A549 (cell line): ENCODE measurements around the gene RPL7L1. TPM values are rescaled to one million over a fixed set of nuclear protein-coding genes. Genes with fewer than 3 reads are reported as not detected.

Experiments used
- ATAC-seq, 2 experiments: fragments of 200-7000 bp in 1 of 2; fragments of >200 bp in 1 of 2; cut with Nextera tagmentation in 1 of 2; cut with Tn5 transposase in 1 of 2; 3 replicates each; pipeline versions ENCODE4 v1.8.0 to v1.9.1; 2018 to 2020; ENCODE audit warnings: mild to moderate bottlenecking in 1 of 2, moderate library complexity in 1 of 2
- CTCF ChIA-PET: fragments of 300-600 bp; sonication (Branson Sonifier 250); formaldehyde crosslinking; extraction: SDS; loops from one replicate; lab custom pipeline; 2021; ENCODE audit warnings: antibody characterized with exemption, inconsistent platforms; lab: Yijun Ruan, JAX
- POLR2A ChIA-PET: fragments of 350-600 bp; formaldehyde crosslinking; extraction: SDS; loops from one replicate; lab custom pipeline; 2021; ENCODE audit warnings: antibody characterized with exemption, inconsistent platforms; lab: Yijun Ruan, JAX
- DNase-seq, 2 experiments: peaks; one replicate each; pipeline versions ENCODE4 v3.0.0 to v3.0.0-alpha.2; 2011 to 2016; ENCODE audit warnings: low read depth in 1 of 2, low spot score in 1 of 2
- FAIRE-seq: peaks from 2 replicates; lab custom pipeline; 2011; peaks lifted over from hg19 to GRCh38; lab: Jason Lieb, UNC
- H3K27ac ChIP-seq, 2 experiments: fragments of >200 bp; sonication (Bioruptor Twin); formaldehyde crosslinking; 3 replicates each; pipeline ENCODE4 v1.5.1; 2016 to 2017
- H3K4me1 ChIP-seq: fragments of >200 bp; sonication (Bioruptor Twin); formaldehyde crosslinking; 3 replicates; pipeline ENCODE4 v1.6.1; 2016
- H3K4me2 ChIP-seq: fragments of >200 bp; sonication (Bioruptor Twin); formaldehyde crosslinking; 3 replicates; pipeline ENCODE4 v1.6.1; 2016
- H3K4me3 ChIP-seq: fragments of >200 bp; sonication (Bioruptor Twin); formaldehyde crosslinking; 3 replicates; pipeline ENCODE4 v1.5.1; 2016
- H3K9me3 ChIP-seq: fragments of >200 bp; sonication (Bioruptor Twin); formaldehyde crosslinking; 3 replicates; pipeline ENCODE4 v1.6.1; 2016
- CHD4 ChIP-seq: fragments of 200-600 bp; sonication (generic); IDR thresholded peaks from 2 replicates; pipeline ENCODE4 v1.6.1; 2016; ENCODE audit warnings: antibody characterized with exemption, mild to moderate bottlenecking, borderline replicate concordance
- EHF ChIP-seq: fragments of 250-450 bp; sonication (Bioruptor Pico); IDR thresholded peaks from 2 replicates; pipeline ENCODE4 v1.5.0; 2020; ENCODE audit warnings: mild to moderate bottlenecking
- EP300 ChIP-seq, 2 experiments: fragments of >200 bp; sonication (Bioruptor Twin); formaldehyde crosslinking; IDR thresholded peaks; 2 replicates in 1 of 2; 3 replicates in 1 of 2; pipeline ENCODE4 v1.6.1; 2016 to 2017
- FOXS1 ChIP-seq: fragments of 250-450 bp; sonication (Bioruptor Pico); IDR thresholded peaks from 2 replicates; pipeline ENCODE4 v1.5.0; 2020; ENCODE audit warnings: mild to moderate bottlenecking, moderate library complexity
- GATA3 ChIP-seq: IDR thresholded peaks from 2 replicates; pipeline ENCODE4 v1.6.1; 2012; ENCODE audit warnings: borderline replicate concordance
- HDAC2 ChIP-seq: fragments of 200-600 bp; sonication (generic); IDR thresholded peaks from 2 replicates; pipeline ENCODE4 v1.6.1; 2016
- HEYL ChIP-seq: fragments of 250-450 bp; sonication (Bioruptor Pico); IDR thresholded peaks from 2 replicates; pipeline ENCODE4 v1.8.0; 2021; ENCODE audit warnings: mild to moderate bottlenecking, moderate library complexity
- HOXB13 ChIP-seq: fragments of 250-450 bp; sonication (Bioruptor Pico); IDR thresholded peaks from 2 replicates; pipeline ENCODE4 v1.5.0; 2020; ENCODE audit warnings: low read depth, mild to moderate bottlenecking, moderate library complexity
- JUN ChIP-seq, 2 experiments: fragments of >200 bp; sonication (Bioruptor Twin); formaldehyde crosslinking; IDR thresholded peaks; 2 replicates in 1 of 2; 3 replicates in 1 of 2; pipeline ENCODE4 v1.6.1; 2016 to 2017
- MAFK ChIP-seq: fragments of 450-650 bp; IDR thresholded peaks from 2 replicates; pipeline ENCODE4 v1.6.1; 2014; ENCODE audit not compliant: partially characterized antibody
- MAZ ChIP-seq: fragments of 150-350 bp; IDR thresholded peaks from 2 replicates; pipeline ENCODE4 v1.6.1; 2014; ENCODE audit warnings: antibody characterized with exemption, low read depth, low read length, borderline replicate concordance
- MYC ChIP-seq: IDR thresholded peaks from 2 replicates; pipeline ENCODE4 v1.6.1; 2012; ENCODE audit warnings: mild to moderate bottlenecking, inconsistent platforms, low read length, improper control_type of control experiment, borderline replicate concordance
- RARB ChIP-seq: fragments of 250-450 bp; sonication (Bioruptor Pico); IDR thresholded peaks from 2 replicates; pipeline ENCODE4 v1.8.0; 2021; ENCODE audit warnings: mild to moderate bottlenecking, moderate library complexity
- RNF2 ChIP-seq: fragments of 200-600 bp; sonication (generic); IDR thresholded peaks from 2 replicates; pipeline ENCODE4 v1.6.1; 2016; ENCODE audit warnings: low read depth, mild to moderate bottlenecking, antibody characterized with exemption, moderate library complexity, borderline replicate concordance
- SREBF2 ChIP-seq: fragments of 450-650 bp; IDR thresholded peaks from 2 replicates; pipeline ENCODE4 v1.6.1; 2014; ENCODE audit warnings: mild to moderate bottlenecking, moderate library complexity
- ZC3H11A ChIP-seq: fragments of 450-650 bp; IDR thresholded peaks from 2 replicates; pipeline ENCODE4 v1.6.1; 2014; ENCODE audit warnings: antibody characterized with exemption, mild to moderate bottlenecking
- WGBS: methylation state at CpG from one replicate; pipeline ENCODE4 v1.1.6; 2017; ENCODE audit errors: missing lambda C conversion rate; 5-methylcytosine and 5-hydroxymethylcytosine counted together
- polyA plus RNA-seq, 4 experiments: library from polyadenylated mRNA; depleted of rRNA in 3 of 4; stranded (reverse); fragments of >200 nt; fragmentation: RNase III in 1 of 4; extraction: RNeasy Plus Mini Kit Qiagen cat#74134 plus additional on column Dnase treatment in 1 of 4; gene quantifications; 2 replicates in 3 of 4; 3 replicates in 1 of 4; pipeline ENCODE4 v1.2.3, GENCODE V29; 2011 to 2017
- TF ChIP-seq, protein P1 (sequence below): fragments of 150-350 bp; IDR thresholded peaks from 2 replicates; pipeline ENCODE4 v1.6.1; 2014; ENCODE audit warnings: low read depth, mild to moderate bottlenecking, low read length
- TF ChIP-seq, protein P2 (sequence below): fragments of 450-650 bp; IDR thresholded peaks from 2 replicates; pipeline ENCODE4 v1.6.1; 2014; ENCODE audit warnings: antibody characterized with exemption
- TF ChIP-seq, protein P3 (sequence below): fragments of 200-600 bp; sonication (generic); IDR thresholded peaks from 2 replicates; pipeline ENCODE4 v1.6.1; 2016; ENCODE audit warnings: antibody characterized with exemption, mild to moderate bottlenecking, moderate library complexity
- TF ChIP-seq, protein P4 (sequence below): fragments of >200 bp; sonication (Bioruptor Twin); formaldehyde crosslinking; IDR thresholded peaks from 3 replicates; pipeline ENCODE4 v1.5.1; 2016
- TF ChIP-seq, protein P5 (sequence below): IDR thresholded peaks from 2 replicates; pipeline ENCODE4 v1.6.1; 2012
- TF ChIP-seq, protein P6 (sequence below): fragments of 250-450 bp; sonication (Bioruptor Pico); IDR thresholded peaks from 2 replicates; pipeline ENCODE4 v1.5.0; 2021; ENCODE audit warnings: mild to moderate bottlenecking, moderate library complexity, borderline replicate concordance

The RPL7L1 gene
- polyA plus RNA-seq, 2 of the 4 experiments (the other 2 are of a cell fraction) = 46.4 to 84.1 TPM

DNA sequence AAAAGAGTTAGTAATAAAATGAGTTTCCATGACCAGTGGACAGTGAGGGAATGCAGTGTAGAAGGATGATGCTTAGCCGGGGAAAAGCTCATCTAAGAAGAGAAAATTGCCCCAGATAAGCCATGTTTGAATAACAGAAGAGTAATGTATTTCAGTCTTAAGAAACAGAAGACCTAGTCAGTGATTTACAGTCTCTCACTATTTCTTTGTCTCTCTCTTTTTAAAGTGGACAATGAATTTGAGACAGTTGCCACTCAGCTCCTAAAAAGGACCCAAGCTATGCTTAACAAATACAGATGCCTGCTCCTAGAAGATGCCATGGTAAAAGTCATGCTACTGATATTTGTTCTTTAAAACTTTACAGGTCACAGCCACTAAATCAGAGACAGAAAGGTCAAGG, 19.4 kb upstream of the RPL7L1 start:
- FAIRE-seq = no peak
- Histone ChIP-seq H3K4me2 (no peak overlapping the region), H3K9me3 (no peaks in the 10 kb centered on the region), H3K4me1 (no peaks in the 10 kb centered on the region), H3K4me3 (no peak overlapping the region), H3K27ac (no peak overlapping the region)
- 96% methylated on average over 1 of the region's 1 CpG for WGBS
- ATAC-seq = no peak
- no peak for DNase-seq
- CTCF ChIA-PET = interaction anchor here (1.1 kb wide), 1 partner anchor 13 kb away, joined by 3 read pairs; no protein-coding TSS in a partner anchor
- TF ChIP-seq, protein P1, sequence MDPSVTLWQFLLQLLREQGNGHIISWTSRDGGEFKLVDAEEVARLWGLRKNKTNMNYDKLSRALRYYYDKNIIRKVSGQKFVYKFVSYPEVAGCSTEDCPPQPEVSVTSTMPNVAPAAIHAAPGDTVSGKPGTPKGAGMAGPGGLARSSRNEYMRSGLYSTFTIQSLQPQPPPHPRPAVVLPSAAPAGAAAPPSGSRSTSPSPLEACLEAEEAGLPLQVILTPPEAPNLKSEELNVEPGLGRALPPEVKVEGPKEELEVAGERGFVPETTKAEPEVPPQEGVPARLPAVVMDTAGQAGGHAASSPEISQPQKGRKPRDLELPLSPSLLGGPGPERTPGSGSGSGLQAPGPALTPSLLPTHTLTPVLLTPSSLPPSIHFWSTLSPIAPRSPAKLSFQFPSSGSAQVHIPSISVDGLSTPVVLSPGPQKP = no peak
- no peak for TF ChIP-seq HOXB13
- no peak for TF ChIP-seq MYC
- TF ChIP-seq, protein P2, sequence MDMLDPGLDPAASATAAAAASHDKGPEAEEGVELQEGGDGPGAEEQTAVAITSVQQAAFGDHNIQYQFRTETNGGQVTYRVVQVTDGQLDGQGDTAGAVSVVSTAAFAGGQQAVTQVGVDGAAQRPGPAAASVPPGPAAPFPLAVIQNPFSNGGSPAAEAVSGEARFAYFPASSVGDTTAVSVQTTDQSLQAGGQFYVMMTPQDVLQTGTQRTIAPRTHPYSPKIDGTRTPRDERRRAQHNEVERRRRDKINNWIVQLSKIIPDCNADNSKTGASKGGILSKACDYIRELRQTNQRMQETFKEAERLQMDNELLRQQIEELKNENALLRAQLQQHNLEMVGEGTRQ = no peak
- TF ChIP-seq SREBF2 = no peak
- TF ChIP-seq EHF (CRISPR knock-in tag) = no peak
- TF ChIP-seq, protein P3, sequence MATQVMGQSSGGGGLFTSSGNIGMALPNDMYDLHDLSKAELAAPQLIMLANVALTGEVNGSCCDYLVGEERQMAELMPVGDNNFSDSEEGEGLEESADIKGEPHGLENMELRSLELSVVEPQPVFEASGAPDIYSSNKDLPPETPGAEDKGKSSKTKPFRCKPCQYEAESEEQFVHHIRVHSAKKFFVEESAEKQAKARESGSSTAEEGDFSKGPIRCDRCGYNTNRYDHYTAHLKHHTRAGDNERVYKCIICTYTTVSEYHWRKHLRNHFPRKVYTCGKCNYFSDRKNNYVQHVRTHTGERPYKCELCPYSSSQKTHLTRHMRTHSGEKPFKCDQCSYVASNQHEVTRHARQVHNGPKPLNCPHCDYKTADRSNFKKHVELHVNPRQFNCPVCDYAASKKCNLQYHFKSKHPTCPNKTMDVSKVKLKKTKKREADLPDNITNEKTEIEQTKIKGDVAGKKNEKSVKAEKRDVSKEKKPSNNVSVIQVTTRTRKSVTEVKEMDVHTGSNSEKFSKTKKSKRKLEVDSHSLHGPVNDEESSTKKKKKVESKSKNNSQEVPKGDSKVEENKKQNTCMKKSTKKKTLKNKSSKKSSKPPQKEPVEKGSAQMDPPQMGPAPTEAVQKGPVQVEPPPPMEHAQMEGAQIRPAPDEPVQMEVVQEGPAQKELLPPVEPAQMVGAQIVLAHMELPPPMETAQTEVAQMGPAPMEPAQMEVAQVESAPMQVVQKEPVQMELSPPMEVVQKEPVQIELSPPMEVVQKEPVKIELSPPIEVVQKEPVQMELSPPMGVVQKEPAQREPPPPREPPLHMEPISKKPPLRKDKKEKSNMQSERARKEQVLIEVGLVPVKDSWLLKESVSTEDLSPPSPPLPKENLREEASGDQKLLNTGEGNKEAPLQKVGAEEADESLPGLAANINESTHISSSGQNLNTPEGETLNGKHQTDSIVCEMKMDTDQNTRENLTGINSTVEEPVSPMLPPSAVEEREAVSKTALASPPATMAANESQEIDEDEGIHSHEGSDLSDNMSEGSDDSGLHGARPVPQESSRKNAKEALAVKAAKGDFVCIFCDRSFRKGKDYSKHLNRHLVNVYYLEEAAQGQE = no peak
- TF ChIP-seq RARB (CRISPR knock-in tag) = no peak
- TF ChIP-seq RNF2 = no peak
- TF ChIP-seq, protein P4, sequence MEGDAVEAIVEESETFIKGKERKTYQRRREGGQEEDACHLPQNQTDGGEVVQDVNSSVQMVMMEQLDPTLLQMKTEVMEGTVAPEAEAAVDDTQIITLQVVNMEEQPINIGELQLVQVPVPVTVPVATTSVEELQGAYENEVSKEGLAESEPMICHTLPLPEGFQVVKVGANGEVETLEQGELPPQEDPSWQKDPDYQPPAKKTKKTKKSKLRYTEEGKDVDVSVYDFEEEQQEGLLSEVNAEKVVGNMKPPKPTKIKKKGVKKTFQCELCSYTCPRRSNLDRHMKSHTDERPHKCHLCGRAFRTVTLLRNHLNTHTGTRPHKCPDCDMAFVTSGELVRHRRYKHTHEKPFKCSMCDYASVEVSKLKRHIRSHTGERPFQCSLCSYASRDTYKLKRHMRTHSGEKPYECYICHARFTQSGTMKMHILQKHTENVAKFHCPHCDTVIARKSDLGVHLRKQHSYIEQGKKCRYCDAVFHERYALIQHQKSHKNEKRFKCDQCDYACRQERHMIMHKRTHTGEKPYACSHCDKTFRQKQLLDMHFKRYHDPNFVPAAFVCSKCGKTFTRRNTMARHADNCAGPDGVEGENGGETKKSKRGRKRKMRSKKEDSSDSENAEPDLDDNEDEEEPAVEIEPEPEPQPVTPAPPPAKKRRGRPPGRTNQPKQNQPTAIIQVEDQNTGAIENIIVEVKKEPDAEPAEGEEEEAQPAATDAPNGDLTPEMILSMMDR = no peak
- no peak for TF ChIP-seq HDAC2
- no peak for TF ChIP-seq GATA3
- TF ChIP-seq HEYL (CRISPR knock-in tag) = no peak
- TF ChIP-seq, protein P5, sequence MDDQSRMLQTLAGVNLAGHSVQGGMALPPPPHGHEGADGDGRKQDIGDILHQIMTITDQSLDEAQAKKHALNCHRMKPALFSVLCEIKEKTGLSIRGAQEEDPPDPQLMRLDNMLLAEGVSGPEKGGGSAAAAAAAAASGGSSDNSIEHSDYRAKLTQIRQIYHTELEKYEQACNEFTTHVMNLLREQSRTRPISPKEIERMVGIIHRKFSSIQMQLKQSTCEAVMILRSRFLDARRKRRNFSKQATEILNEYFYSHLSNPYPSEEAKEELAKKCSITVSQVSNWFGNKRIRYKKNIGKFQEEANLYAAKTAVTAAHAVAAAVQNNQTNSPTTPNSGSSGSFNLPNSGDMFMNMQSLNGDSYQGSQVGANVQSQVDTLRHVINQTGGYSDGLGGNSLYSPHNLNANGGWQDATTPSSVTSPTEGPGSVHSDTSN = no peak
- no peak for TF ChIP-seq MAZ
- POLR2A ChIA-PET = no interaction called here

DNA sequence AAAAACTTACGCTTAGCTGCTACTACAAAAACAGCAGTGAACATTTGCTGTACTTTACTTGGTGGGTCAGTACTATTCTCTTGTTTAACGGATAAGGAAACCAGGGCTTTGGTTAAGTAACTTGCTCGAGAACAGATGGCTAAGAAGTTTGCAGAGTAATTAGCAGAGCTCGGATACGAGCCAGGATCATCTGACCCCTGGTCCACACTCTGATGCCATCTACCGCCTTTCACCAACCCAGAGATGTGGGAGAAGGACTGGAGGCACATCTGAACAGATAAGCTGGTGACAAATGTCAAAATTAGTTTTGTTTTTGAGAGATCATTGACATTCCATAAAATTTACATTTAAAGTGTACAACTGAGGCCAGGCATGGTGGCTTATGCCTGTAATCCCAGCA, 18.9 kb upstream of the RPL7L1 start:
- DNase-seq (no peak), ATAC-seq (no peak), FAIRE-seq (no peak)
- Histone ChIP-seq H3K9me3 (no peaks in the 10 kb centered on the region), H3K4me1 (no peaks in the 10 kb centered on the region), H3K27ac (no peak overlapping the region), H3K4me2 (no peak overlapping the region), H3K4me3 (no peak overlapping the region)
- 91% methylated on average over 6 of the region's 6 CpGs for WGBS
- POLR2A ChIA-PET = no interaction called here
- CTCF ChIA-PET = no interaction called here
- TF ChIP-seq JUN (IDR thresholded peaks at IDR 0.05) (no peak), ZC3H11A (no peak), FOXS1 (no peak), MAFK (no peak), HDAC2 (no peak), CHD4 (no peak), EP300 (IDR thresholded peaks at IDR 0.05) (no peak)
- TF ChIP-seq, protein P3 = no peak
- TF ChIP-seq, protein P6, sequence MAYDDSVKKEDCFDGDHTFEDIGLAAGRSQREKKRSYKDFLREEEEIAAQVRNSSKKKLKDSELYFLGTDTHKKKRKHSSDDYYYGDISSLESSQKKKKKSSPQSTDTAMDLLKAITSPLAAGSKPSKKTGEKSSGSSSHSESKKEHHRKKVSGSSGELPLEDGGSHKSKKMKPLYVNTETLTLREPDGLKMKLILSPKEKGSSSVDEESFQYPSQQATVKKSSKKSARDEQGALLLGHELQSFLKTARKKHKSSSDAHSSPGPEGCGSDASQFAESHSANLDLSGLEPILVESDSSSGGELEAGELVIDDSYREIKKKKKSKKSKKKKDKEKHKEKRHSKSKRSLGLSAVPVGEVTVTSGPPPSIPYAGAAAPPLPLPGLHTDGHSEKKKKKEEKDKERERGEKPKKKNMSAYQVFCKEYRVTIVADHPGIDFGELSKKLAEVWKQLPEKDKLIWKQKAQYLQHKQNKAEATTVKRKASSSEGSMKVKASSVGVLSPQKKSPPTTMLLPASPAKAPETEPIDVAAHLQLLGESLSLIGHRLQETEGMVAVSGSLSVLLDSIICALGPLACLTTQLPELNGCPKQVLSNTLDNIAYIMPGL (CRISPR knock-in tag) = no peak
- TF ChIP-seq, protein P5 = no peak
